ENCODE results near the gene ADK. TPM values are rescaled to one million over a fixed set of nuclear protein-coding genes. Genes with fewer than 3 reads are reported as not detected.

ADK gene
- total RNA-seq, 1 donor from 2014 or later: 46.1 TPM

DNA sequence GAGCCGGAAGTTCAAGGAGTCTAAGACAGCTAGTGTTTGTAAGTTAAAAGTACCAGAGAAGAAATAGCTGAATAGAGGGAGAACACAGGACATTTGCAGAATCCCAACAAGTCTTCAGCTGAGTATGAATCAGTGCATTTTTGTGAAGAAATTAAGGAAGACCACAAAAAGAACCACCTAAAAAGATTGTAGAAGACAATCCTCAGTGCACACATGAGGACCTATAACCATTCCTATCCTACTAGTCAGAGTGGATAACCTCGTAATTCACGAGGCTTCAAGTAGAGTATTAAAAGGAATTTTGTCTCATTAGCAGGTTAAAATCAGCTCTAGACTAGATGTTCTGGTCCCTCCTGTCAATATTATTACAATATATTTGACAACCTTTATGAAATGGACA lies 380.0 kb downstream of the ADK start:
- TF ChIP-seq, protein P1, sequence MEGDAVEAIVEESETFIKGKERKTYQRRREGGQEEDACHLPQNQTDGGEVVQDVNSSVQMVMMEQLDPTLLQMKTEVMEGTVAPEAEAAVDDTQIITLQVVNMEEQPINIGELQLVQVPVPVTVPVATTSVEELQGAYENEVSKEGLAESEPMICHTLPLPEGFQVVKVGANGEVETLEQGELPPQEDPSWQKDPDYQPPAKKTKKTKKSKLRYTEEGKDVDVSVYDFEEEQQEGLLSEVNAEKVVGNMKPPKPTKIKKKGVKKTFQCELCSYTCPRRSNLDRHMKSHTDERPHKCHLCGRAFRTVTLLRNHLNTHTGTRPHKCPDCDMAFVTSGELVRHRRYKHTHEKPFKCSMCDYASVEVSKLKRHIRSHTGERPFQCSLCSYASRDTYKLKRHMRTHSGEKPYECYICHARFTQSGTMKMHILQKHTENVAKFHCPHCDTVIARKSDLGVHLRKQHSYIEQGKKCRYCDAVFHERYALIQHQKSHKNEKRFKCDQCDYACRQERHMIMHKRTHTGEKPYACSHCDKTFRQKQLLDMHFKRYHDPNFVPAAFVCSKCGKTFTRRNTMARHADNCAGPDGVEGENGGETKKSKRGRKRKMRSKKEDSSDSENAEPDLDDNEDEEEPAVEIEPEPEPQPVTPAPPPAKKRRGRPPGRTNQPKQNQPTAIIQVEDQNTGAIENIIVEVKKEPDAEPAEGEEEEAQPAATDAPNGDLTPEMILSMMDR (IDR thresholded peaks at IDR 0.05): no peak
- H3K27ac Mint-ChIP-seq: no peak overlapping the region
- H3K36me3 Mint-ChIP-seq (ENCODE audit: low read depth): peaks cover 39% of the 10 kb centered on the region
- H3K4me1 Mint-ChIP-seq: peaks cover 5% of the 10 kb centered on the region
- POLR2A ChIA-PET: no interaction called here
- no peaks in the 10 kb centered on the region for H3K9me3 Mint-ChIP-seq
- no peaks in the 10 kb centered on the region for H3K27me3 Mint-ChIP-seq
- no peak overlapping the region for H3K4me3 Mint-ChIP-seq
- CTCF ChIA-PET: no interaction called here
- DNase-seq: no peak
- intact Hi-C loops (cut with micrococcal nuclease): no loop called here
- no peak for ATAC-seq (ENCODE audit: low read depth)

DNA sequence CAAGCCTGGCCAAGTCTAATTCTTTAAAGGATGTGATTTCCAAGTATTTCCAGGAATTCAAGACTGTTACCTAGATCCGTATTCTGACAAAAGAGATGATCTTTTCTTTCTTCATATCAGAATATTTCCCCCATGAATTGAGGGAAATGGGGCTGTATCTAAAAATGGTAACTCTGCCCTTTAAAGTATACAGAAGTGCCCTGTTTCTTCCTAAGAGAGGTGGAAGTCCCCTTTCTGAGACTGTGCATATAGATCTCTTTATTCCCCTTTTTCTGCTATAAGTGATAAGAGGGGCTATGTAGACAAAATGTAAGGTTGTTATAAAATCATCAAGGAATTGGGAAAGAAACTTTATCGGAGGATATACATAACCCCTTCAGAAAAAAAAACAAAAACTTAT lies 388.3 kb downstream of the ADK start:
- intact Hi-C loops (cut with micrococcal nuclease): no loop called here
- H3K36me3 Mint-ChIP-seq (ENCODE audit: low read depth): peaks cover 11% of the 10 kb centered on the region
- H3K4me1 Mint-ChIP-seq: peaks cover 4% of the 10 kb centered on the region
- TF ChIP-seq, protein P1 (IDR thresholded peaks at IDR 0.05): no peak
- H3K27ac Mint-ChIP-seq: peak overlapping the region; percentile 35
- POLR2A ChIA-PET: no interaction called here
- no peak for ATAC-seq (ENCODE audit: low read depth)
- H3K9me3 Mint-ChIP-seq: no peaks in the 10 kb centered on the region
- H3K4me3 Mint-ChIP-seq: no peak overlapping the region
- CTCF ChIA-PET: no interaction called here
- no peak for DNase-seq
- no peaks in the 10 kb centered on the region for H3K27me3 Mint-ChIP-seq

GRCh38 chr10:74541375-74541774 lies 390.4 kb downstream of the ADK start:
- Mint-ChIP-seq H3K36me3 (ENCODE audit: low read depth) (peaks cover 10% of the 10 kb centered on the region), H3K4me3 (no peak overlapping the region), H3K4me1 (peaks cover 4% of the 10 kb centered on the region), H3K27ac (no peak overlapping the region), H3K27me3 (no peaks in the 10 kb centered on the region), H3K9me3 (no peaks in the 10 kb centered on the region)
- TF ChIP-seq, protein P1 (IDR thresholded peaks at IDR 0.05): no peak
- ATAC-seq (ENCODE audit: low read depth) (no peak), DNase-seq (no peak)
- ChIA-PET CTCF (no interaction called here), POLR2A (no interaction called here)
- intact Hi-C loops (cut with micrococcal nuclease): no loop called here

DNA sequence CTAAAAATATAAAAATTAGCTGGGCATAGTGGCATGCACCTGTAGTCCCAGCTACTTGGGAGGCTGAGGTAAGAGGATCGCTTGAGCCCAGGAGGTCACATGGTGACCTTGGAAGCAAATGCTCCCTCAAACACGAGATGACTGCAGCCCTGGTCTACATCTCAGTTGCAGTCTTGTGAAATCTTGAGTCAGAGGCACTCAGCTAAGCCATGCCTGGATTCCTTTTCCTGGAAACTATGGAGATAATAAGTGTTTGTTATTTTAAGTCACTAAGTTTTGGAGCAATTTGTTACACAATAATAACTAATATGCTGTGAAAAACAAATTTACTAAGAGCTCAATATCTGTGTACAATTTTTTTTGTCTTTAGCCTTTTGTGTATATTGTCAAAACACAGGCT lies 391.1 kb downstream of the ADK start:
- H3K9me3 Mint-ChIP-seq: no peaks in the 10 kb centered on the region
- TF ChIP-seq, protein P1 (IDR thresholded peaks at IDR 0.05): no peak
- no peak for ATAC-seq (ENCODE audit: low read depth)
- no peak for DNase-seq
- H3K4me1 Mint-ChIP-seq: peaks cover 2% of the 10 kb centered on the region
- ChIA-PET POLR2A (no interaction called here), CTCF (no interaction called here)
- no peak overlapping the region for H3K27ac Mint-ChIP-seq
- H3K36me3 Mint-ChIP-seq (ENCODE audit: low read depth): peaks cover 4% of the 10 kb centered on the region
- H3K27me3 Mint-ChIP-seq: no peaks in the 10 kb centered on the region
- H3K4me3 Mint-ChIP-seq: no peak overlapping the region
- intact Hi-C loops (cut with micrococcal nuclease): no loop called here

- intact Hi-C loops (cut with micrococcal nuclease): no loop called here
- ATAC-seq (ENCODE audit: low read depth): no peak
- TF ChIP-seq, protein P1 (IDR thresholded peaks at IDR 0.05): no peak
- Mint-ChIP-seq H3K36me3 (ENCODE audit: low read depth) (peaks cover 4% of the 10 kb centered on the region), H3K4me3 (no peak overlapping the region), H3K27ac (no peak overlapping the region), H3K27me3 (no peaks in the 10 kb centered on the region), H3K9me3 (no peaks in the 10 kb centered on the region), H3K4me1 (peaks cover 2% of the 10 kb centered on the region)
- no peak for DNase-seq
- POLR2A ChIA-PET: no interaction called here
- CTCF ChIA-PET: no interaction called here
These were observed 392.3 kb downstream of the ADK start for GRCh38 chr10:74543276-74543675.

Measured in activated B cell treated with CpG ODN at 0.5 μM for 24 hours (primary cell).